Panc1 (cell line): ENCODE data around the gene HCN1. TPM values are rescaled to one million over a fixed set of nuclear protein-coding genes. Genes with fewer than 3 reads are reported as not detected.
"Not testable (repeated sequence)": the region's sequence is repeated elsewhere in the genome, so short reads cannot be mapped to it uniquely, and the experiment has no call there.

Source experiments
- ATAC-seq: fragments of 200-7000 bp; cut with Tn5 transposase; 2 replicates; pipeline ENCODE4 v1.9.1; 2020; ENCODE audit warnings: mild to moderate bottlenecking, moderate library complexity
- BruUV-seq: library from RNA; stranded (reverse); fragments of 400-500 nt; replicated peaks from 2 replicates; lab custom pipeline; 2021; lab: Mats Ljungman, UMichigan
- CTCF ChIA-PET: fragments of 300-600 bp; sonication (Branson Sonifier 250); formaldehyde crosslinking; loops from one replicate; lab custom pipeline; 2022; ENCODE audit warnings: antibody characterized with exemption; lab: Charles Lee
- POLR2A ChIA-PET: fragments of 300-600 bp; sonication (Branson Sonifier 250); formaldehyde crosslinking; loops from one replicate; lab custom pipeline; 2022; ENCODE audit warnings: antibody characterized with exemption; lab: Charles Lee
- DNase-seq: peaks from one replicate; pipeline ENCODE4 v3.0.0-alpha.2; 2010; ENCODE audit warnings: low read depth, low spot score
- H3K27ac ChIP-seq: 2 replicates; pipeline ENCODE4 v1.5.1; 2011; ENCODE audit warnings: mild to moderate bottlenecking, low read length, inconsistent platforms
- H3K27me3 ChIP-seq: fragments of 200-500 bp; sonication (Bioruptor generic); 2 replicates; pipeline ENCODE4 v1.6.0; 2014; ENCODE audit warnings: low read length, inconsistent platforms; ENCODE audit not compliant: control insufficient read depth, insufficient read depth
- H3K36me3 ChIP-seq: fragments of 200-500 bp; sonication (Bioruptor generic); 2 replicates; pipeline ENCODE4 v1.5.1; 2014; ENCODE audit warnings: inconsistent platforms, mild to moderate bottlenecking, low read length, moderate library complexity; ENCODE audit not compliant: control insufficient read depth, insufficient read depth
- H3K4me1 ChIP-seq: 2 replicates; pipeline ENCODE4 v1.5.1; 2011; ENCODE audit warnings: inconsistent platforms, mild to moderate bottlenecking, low read length, moderate library complexity; ENCODE audit not compliant: control insufficient read depth, insufficient read depth
- H3K4me3 ChIP-seq, 2 experiments: 2 replicates each; pipeline ENCODE4 v1.5.1; 2011 to 2012; ENCODE audit warnings: low read depth in 2 of 2, low read length in 2 of 2, mild to moderate bottlenecking in 2 of 2, inconsistent platforms in 1 of 2, moderate library complexity in 1 of 2
- H3K9me3 ChIP-seq: fragments of 200-500 bp; sonication (Bioruptor generic); 2 replicates; pipeline ENCODE4 v1.5.1; 2014; ENCODE audit warnings: low read depth, mild to moderate bottlenecking, inconsistent platforms, low read length, moderate library complexity; ENCODE audit not compliant: control insufficient read depth, insufficient read depth
- POLR2AphosphoS5 ChIP-seq: IDR thresholded peaks from 2 replicates; pipeline ENCODE4 v1.6.1; 2012; ENCODE audit warnings: mild to moderate bottlenecking, low read depth, low read length, moderate library complexity
- REST ChIP-seq, 2 experiments: IDR thresholded peaks; 2 replicates each; pipeline ENCODE4 v1.6.1; 2011 to 2012; ENCODE audit warnings: low read depth in 2 of 2, control low read depth in 1 of 2, low read length in 1 of 2, mild to moderate bottlenecking in 1 of 2, moderate library complexity in 1 of 2; ENCODE audit not compliant: insufficient read depth in 1 of 2
- SIN3A ChIP-seq: IDR thresholded peaks from 2 replicates; pipeline ENCODE4 v1.6.1; 2012; ENCODE audit warnings: low read depth, mild to moderate bottlenecking, low read length, moderate library complexity, borderline replicate concordance; ENCODE audit not compliant: insufficient read depth
- TCF7L2 ChIP-seq: IDR thresholded peaks from 2 replicates; pipeline ENCODE4 v1.6.1; 2011; ENCODE audit warnings: mild to moderate bottlenecking, low read depth, low read length, inconsistent platforms
- in situ Hi-C: cut with HindIII; loops from 2 replicates; pipeline ENCODE4 v1.10.0; 2016; ENCODE audit warnings: low sequenced_read_pairs, low pct_unique_long_range_greater_than_20kb
- intact Hi-C: fragments of 100-400 bp; cut with micrococcal nuclease; formaldehyde crosslinking; loops from one replicate; pipeline ENCODE4 v1.10.0; 2022; ENCODE audit not compliant: unreplicated experiment
- total RNA-seq: library from RNA; stranded (reverse); gene quantifications from one replicate; pipeline ENCODE4 v1.2.1, GENCODE V29; 2021; ENCODE audit not compliant: unreplicated experiment
- TF ChIP-seq, protein P1 (sequence below): fragments of 450-650 bp; IDR thresholded peaks from 2 replicates; pipeline ENCODE4 v1.5.1; 2017; ENCODE audit warnings: mild to moderate bottlenecking

The HCN1 gene
- total RNA-seq, 1 experiment from 2014 or later, result 0.36 TPM

GRCh38 chr5:45376417-45376816 lies 319.8 kb downstream of the HCN1 start:
- in situ Hi-C loops (no loop called here), intact Hi-C loops (no loop called here)
- no peak overlapping the region for H3K27ac ChIP-seq
- BruUV-seq, result no TSS peak
- POLR2A ChIA-PET, result no interaction called here
- H3K4me1 ChIP-seq, result no peaks in the 10 kb centered on the region
- no peak for DNase-seq
- CTCF ChIA-PET, result no interaction called here
- H3K36me3 ChIP-seq, result no peaks in the 10 kb centered on the region
- no peak for ATAC-seq
- no peaks in the 10 kb centered on the region for H3K27me3 ChIP-seq
- no peak overlapping the region for H3K4me3 ChIP-seq
- TF ChIP-seq POLR2AphosphoS5 (no peak), SIN3A (no peak), REST (IDR thresholded peaks at IDR 0.05; ENCODE audit: insufficient read depth in 1 of 2, low read depth in 2 of 2, low read length in 1 of 2) (no peak), TCF7L2 (no peak)
- TF ChIP-seq, protein P1, sequence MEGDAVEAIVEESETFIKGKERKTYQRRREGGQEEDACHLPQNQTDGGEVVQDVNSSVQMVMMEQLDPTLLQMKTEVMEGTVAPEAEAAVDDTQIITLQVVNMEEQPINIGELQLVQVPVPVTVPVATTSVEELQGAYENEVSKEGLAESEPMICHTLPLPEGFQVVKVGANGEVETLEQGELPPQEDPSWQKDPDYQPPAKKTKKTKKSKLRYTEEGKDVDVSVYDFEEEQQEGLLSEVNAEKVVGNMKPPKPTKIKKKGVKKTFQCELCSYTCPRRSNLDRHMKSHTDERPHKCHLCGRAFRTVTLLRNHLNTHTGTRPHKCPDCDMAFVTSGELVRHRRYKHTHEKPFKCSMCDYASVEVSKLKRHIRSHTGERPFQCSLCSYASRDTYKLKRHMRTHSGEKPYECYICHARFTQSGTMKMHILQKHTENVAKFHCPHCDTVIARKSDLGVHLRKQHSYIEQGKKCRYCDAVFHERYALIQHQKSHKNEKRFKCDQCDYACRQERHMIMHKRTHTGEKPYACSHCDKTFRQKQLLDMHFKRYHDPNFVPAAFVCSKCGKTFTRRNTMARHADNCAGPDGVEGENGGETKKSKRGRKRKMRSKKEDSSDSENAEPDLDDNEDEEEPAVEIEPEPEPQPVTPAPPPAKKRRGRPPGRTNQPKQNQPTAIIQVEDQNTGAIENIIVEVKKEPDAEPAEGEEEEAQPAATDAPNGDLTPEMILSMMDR, result no peak
- no peaks in the 10 kb centered on the region for H3K9me3 ChIP-seq

DNA sequence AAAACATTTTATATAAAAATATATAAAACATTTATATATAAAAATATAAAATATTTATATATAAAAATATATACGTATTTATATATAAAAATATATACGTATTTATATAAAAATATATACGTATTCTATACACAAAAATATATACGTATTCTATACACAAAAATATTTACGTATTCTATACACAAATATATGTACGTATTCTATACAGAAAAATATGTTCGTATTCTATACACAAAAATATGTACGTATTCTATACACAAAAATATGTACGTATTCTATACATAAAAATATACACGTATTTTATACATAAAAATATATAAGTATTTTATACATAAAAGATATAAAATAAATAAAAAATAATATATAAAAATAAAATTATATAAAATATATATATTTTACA lies 323.6 kb downstream of the HCN1 start:
- Histone ChIP-seq H3K4me3 (no peak overlapping the region), H3K27ac (no peak overlapping the region), H3K27me3 (no peaks in the 10 kb centered on the region), H3K36me3 (no peaks in the 10 kb centered on the region), H3K9me3 (no peaks in the 10 kb centered on the region), H3K4me1 (no peaks in the 10 kb centered on the region)
- CTCF ChIA-PET, result no interaction called here
- TF ChIP-seq SIN3A, result no peak
- TF ChIP-seq REST (IDR thresholded peaks at IDR 0.05; ENCODE audit: insufficient read depth in 1 of 2, low read depth in 2 of 2, low read length in 1 of 2), result no peak
- TF ChIP-seq POLR2AphosphoS5, result no peak
- no peak for TF ChIP-seq TCF7L2
- TF ChIP-seq, protein P1, result no peak
- intact Hi-C loops (no loop called here), in situ Hi-C loops (no loop called here)
- DNase-seq, result no peak
- no peak for ATAC-seq
- no TSS peak for BruUV-seq
- POLR2A ChIA-PET, result no interaction called here

DNA sequence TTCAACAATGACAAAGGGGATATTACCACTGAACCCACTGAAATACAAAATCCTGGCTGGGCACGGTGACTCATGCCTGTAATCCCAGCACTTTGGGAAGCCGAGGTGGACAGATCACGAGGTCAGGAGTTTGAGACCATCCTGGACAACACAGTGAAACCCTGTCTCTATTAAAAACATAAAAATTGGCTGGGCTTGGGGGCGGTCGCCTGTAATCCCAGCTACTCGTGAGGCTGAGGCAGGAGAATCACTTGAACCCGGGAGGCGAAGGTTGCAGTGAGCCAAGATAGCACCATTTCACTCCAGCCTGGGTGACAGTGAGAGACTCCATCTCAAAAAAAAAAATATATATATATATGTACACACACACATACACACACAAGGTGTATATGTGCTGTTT lies 324.8 kb downstream of the HCN1 start:
- CTCF ChIA-PET, H3K4me3 ChIP-seq, H3K36me3 ChIP-seq, H3K4me1 ChIP-seq, intact Hi-C loops, BruUV-seq, ATAC-seq, DNase-seq, H3K27ac ChIP-seq, H3K27me3 ChIP-seq, H3K9me3 ChIP-seq, in situ Hi-C loops: not testable (repeated sequence)
- POLR2A ChIA-PET, result interaction anchor here (0.7 kb wide), 1 partner anchor 270 kb away, joined by 4 read pairs; no protein-coding TSS in a partner anchor
